Keratinocyte (primary cell): ENCODE measurements around the gene SLC39A5.

Source experiments
- CTCF ChIP-seq, 3 experiments: IDR thresholded peaks in 1 of 3; conservative IDR thresholded peaks in 1 of 3; optimal IDR thresholded peaks in 1 of 3; 2 replicates in 2 of 3; 3 replicates in 1 of 3; pipeline versions ENCODE3 to v1.5.1; 2011; ENCODE audit warnings: low read length in 3 of 3, mild to moderate bottlenecking in 3 of 3, moderate library complexity in 2 of 3, control low read depth in 1 of 3, inconsistent platforms in 1 of 3; ENCODE audit not compliant: insufficient read depth in 2 of 3; ENCODE audit errors: extremely low read depth in 1 of 3
- EZH2 ChIP-seq: IDR thresholded peaks from one replicate; pipeline ENCODE4 v1.6.1; 2012; ENCODE audit warnings: inconsistent platforms, mild to moderate bottlenecking, low read length, moderate library complexity

GRCh38 chr12:56256326-56256960 is 26.6 kb downstream of the SLC39A5 start:
- TF ChIP-seq CTCF (optimal IDR thresholded peaks at IDR 0.05 in 1 of 3, IDR thresholded peaks at IDR 0.05 in 1 of 3, conservative IDR thresholded peaks at IDR 0.05 in 1 of 3; ENCODE audit: extremely low read depth in 1 of 3, insufficient read depth in 2 of 3, low read length in 3 of 3) = peak in 1 of 3 experiments; percentile 2
- TF ChIP-seq EZH2 = no peak
